ENCODE data around the gene LTB. TPM values are rescaled to one million over a fixed set of nuclear protein-coding genes. Genes with fewer than 3 reads are reported as not detected.

The LTB gene
- total RNA-seq (100 to 1,000 TPM; 450 to 469 TPM), polyA plus RNA-seq (1,000 to 10,000 TPM in 2 of 3 donors, 100 to 1,000 TPM in 1; 707 to 1,760 (median 1,173) TPM), total RNA-seq (73.1 to 232 (median 171) reads per million in 6 experiments)

DNA sequence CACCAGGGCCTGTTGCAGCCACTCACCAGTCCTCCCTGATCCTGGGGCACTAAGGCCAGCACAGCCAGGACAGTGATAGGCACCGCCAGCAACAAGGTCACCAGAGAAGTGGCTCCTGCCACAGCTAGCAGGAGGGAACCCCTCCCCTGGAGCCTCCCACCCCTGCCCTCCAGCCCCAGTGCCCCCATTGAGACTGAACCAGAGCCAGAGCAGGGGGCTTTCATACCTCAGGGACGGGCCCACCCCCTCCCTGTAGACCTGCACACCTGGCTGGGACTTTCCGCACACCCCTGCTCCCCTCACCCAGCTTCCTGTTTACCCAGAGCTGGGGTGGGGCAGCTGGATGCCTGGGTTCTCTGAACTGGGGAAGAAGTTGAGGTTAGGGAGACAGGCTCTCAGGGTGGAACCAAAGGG lies at the start of gene LTB:
LTB (minus strand) TSS at position 195 of the 414 bp plus-strand sequence; CDS start at position 188, 7 bp downstream.
- H3K4me1 Mint-ChIP-seq, result peaks cover 37 to 87% (median 73%) of the 10 kb centered on the region in 4 donors
- POLR2A ChIA-PET, result interaction anchor here (0.7 to 38.0 kb wide), 18 partner anchors 3 to 1390 kb away, joined by 3 to 1584 read pairs (median 8); partner anchors contain the start of genes ATP6V1G2, BAG6, DDX39B and GPANK1
- peak within 1 kb of the TSS; percentile 97 to 100 (median 99) for H3K4me3 Mint-ChIP-seq
- peak within 1 kb of the TSS; percentile 92 to 100 (median 98) for H3K27ac Mint-ChIP-seq
- peaks cover 7 to 12% (median 11%) of the 10 kb centered on the region in 3 donors for H3K36me3 Mint-ChIP-seq
- H3K9me3 Mint-ChIP-seq, result no peaks in the 10 kb centered on the region
- peak; percentile 44 to 84 (median 75) for DNase-seq
- ATAC-seq, result peak; percentile 53 to 72
- no peaks in the 10 kb centered on the region for H3K27me3 Mint-ChIP-seq

DNA sequence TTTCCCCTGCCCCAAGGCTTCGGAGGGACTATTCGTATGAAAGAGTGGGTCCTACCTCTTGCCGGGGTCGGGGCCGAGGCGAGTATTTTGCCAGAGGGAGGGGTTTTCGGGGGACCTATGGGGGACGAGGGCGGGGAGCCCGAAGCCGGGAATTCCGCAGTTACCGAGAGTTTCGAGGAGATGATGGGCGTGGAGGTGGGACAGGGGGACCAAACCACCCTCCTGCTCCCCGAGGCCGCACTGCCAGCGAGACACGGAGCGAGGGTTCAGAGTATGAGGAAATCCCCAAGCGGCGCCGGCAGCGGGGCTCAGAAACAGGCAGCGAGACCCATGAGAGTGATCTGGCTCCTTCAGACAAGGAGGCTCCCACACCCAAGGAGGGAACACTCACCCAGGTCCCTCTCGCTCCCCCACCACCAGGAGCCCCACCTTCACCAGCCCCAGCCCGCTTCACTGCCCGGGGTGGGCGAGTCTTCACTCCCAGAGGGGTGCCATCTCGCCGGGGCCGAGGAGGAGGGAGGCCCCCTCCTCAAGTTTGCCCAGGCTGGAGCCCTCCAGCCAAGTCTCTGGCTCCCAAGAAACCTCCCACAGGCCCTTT lies 49.6 kb upstream of the LTB start:
- Mint-ChIP-seq H3K4me1 (peaks cover 2 to 25% (median 8%) of the 10 kb centered on the region in 4 donors), H3K9me3 (no peaks in the 10 kb centered on the region), H3K27me3 (no peaks in the 10 kb centered on the region), H3K27ac (peak overlapping the region in 2 of 10 donors; percentile 60 to 68), H3K36me3 (peaks cover 7 to 98% (median 27%) of the 10 kb centered on the region in 3 donors), H3K4me3 (no peak overlapping the region)
- ATAC-seq, result no peak
- no peak for DNase-seq
- POLR2A ChIA-PET, result interaction anchor here (1.0 kb wide), 1 partner anchor 10 kb away, joined by 4 read pairs; no protein-coding TSS in a partner anchor

DNA sequence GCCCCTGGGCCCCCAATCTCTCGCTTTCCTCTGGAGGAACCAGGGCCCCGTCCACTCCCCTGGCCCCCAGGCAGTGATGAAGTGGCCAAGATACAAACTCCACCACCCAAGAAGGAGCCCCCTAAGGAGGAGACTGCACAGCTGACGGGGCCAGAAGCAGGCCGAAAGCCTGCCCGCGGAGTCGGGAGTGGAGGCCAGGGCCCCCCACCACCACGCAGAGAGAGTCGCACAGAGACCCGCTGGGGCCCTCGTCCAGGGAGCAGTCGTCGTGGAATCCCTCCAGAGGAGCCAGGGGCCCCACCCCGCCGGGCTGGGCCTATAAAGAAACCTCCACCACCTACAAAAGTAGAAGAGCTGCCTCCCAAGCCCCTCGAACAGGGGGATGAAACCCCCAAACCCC lies 49.0 kb upstream of the LTB start:
- POLR2A ChIA-PET, result interaction anchor here (1.0 kb wide), 1 partner anchor 9 kb away, joined by 4 read pairs; no protein-coding TSS in a partner anchor
- DNase-seq (no peak), ATAC-seq (peak in 1 of 2 donors; percentile 12)
- no peaks in the 10 kb centered on the region for H3K9me3 Mint-ChIP-seq
- H3K27me3 Mint-ChIP-seq, result no peaks in the 10 kb centered on the region
- peaks cover 7 to 98% (median 29%) of the 10 kb centered on the region in 3 donors for H3K36me3 Mint-ChIP-seq
- peaks cover 2 to 25% (median 11%) of the 10 kb centered on the region in 4 donors for H3K4me1 Mint-ChIP-seq
- no peak overlapping the region for H3K4me3 Mint-ChIP-seq
- peak overlapping the region in 1 of 10 donors; percentile 71 for H3K27ac Mint-ChIP-seq

DNA sequence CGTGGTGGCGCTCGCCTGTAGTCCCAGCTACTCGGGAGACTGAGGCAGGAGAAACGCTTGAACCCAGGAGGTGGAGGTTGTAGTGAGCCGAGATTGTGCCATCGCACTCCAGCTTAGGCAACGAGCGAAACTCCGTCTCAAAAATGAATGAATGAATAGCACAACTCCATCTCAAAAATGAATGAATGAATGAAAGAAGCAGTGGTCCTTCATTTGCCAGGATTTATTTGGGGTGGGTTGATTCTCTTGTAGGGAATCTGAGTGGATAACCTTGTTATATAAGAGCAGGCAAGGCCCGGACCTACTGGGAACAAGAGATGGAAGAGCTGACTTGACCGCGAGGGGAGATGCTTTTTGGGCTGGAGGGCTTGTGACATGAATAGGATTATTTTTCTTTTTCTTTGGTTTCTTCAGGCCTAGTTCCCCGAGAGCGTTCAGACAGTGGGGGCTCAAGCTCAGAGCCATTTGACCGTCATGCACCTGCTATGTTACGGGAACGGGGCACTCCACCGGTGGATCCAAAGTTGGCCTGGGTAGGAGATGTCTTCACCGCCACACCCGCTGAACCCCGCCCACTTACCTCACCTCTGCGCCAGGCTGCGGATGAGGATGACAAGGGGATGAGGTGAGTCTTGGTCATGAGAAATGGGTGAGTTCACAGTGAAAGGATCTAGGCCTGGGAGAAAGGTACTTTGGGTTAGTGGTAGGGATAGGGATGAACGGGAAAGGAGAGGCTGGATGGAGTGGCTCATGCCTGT lies 48.1 kb upstream of the LTB start:
- peaks cover 2 to 25% (median 12%) of the 10 kb centered on the region in 4 donors for H3K4me1 Mint-ChIP-seq
- POLR2A ChIA-PET, result interaction anchor here (1.0 kb wide), 1 partner anchor 9 kb away, joined by 4 read pairs; no protein-coding TSS in a partner anchor
- no peak for ATAC-seq

GRCh38 chr6:31629014-31629413 lies 46.8 kb upstream of the LTB start:
- Mint-ChIP-seq H3K4me3 (no peak overlapping the region), H3K27ac (peak overlapping the region in 3 of 10 donors; percentile 29 to 71 (median 48)), H3K27me3 (no peaks in the 10 kb centered on the region), H3K36me3 (peaks cover 7 to 99% (median 31%) of the 10 kb centered on the region in 3 donors), H3K9me3 (no peaks in the 10 kb centered on the region), H3K4me1 (peaks cover 2 to 25% (median 11%) of the 10 kb centered on the region in 4 donors)
- ATAC-seq, result no peak
- DNase-seq, result no peak
- POLR2A ChIA-PET, result interaction anchor here (0.6 to 1.0 kb wide), 3 partner anchors 9 to 1689 kb away, joined by 3 to 4 read pairs (median 4); partner anchors contain the start of gene ZBTB22

More for the DNA sequence above, 48.1 kb upstream of the LTB start:
- peak overlapping the region in 5 of 10 donors; percentile 31 to 73 (median 60) for H3K27ac Mint-ChIP-seq
- no peak overlapping the region for H3K4me3 Mint-ChIP-seq
- no peak for DNase-seq
- no peaks in the 10 kb centered on the region for H3K9me3 Mint-ChIP-seq
- no peaks in the 10 kb centered on the region for H3K27me3 Mint-ChIP-seq
- H3K36me3 Mint-ChIP-seq, result peaks cover 7 to 98% (median 31%) of the 10 kb centered on the region in 3 donors

GRCh38 chr6:31627690-31628287 lies 45.6 kb upstream of the LTB start:
- H3K27ac Mint-ChIP-seq, result peak overlapping the region in 4 of 10 donors; percentile 29 to 81 (median 67)
- ATAC-seq (no peak), DNase-seq (no peak)
- POLR2A ChIA-PET, result interaction anchor here (1.0 to 3.4 kb wide), 3 partner anchors 10 to 24 kb away, joined by 4 to 14 read pairs (median 4); partner anchors contain the start of gene BAG6
- H3K36me3 Mint-ChIP-seq, result peaks cover 7 to 100% (median 30%) of the 10 kb centered on the region in 3 donors
- H3K4me3 Mint-ChIP-seq, result no peak overlapping the region
- peaks cover 3 to 17% (median 13%) of the 10 kb centered on the region in 4 donors for H3K4me1 Mint-ChIP-seq
- no peaks in the 10 kb centered on the region for H3K9me3 Mint-ChIP-seq
- no peaks in the 10 kb centered on the region for H3K27me3 Mint-ChIP-seq

DNA sequence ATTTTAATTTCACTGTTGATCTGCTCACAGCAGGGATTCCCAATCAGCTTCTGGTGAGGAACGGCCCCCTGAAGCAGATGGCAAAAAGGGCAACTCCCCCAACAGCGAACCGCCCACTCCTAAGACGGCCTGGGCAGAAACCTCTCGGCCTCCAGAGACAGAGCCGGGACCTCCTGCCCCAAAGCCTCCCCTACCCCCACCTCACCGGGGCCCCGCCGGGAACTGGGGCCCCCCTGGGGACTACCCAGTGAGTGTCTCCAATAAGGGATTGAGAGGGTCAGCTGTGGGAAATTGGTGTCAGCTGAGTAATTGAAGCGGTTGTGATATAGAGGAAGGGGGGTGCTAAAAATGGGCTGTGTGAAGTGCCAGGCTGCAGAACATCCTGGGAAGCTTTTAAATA lies 44.7 kb upstream of the LTB start:
- H3K36me3 Mint-ChIP-seq, result peaks cover 7 to 100% (median 30%) of the 10 kb centered on the region in 3 donors
- POLR2A ChIA-PET, result interaction anchor here (0.6 to 3.4 kb wide), 2 partner anchors 19 to 25 kb away, joined by 6 to 14 read pairs; partner anchors contain the start of gene BAG6
- H3K4me3 Mint-ChIP-seq, result no peak overlapping the region
- peaks cover 12 to 23% (median 19%) of the 10 kb centered on the region in 4 donors for H3K4me1 Mint-ChIP-seq
- H3K27ac Mint-ChIP-seq, result peak overlapping the region in 2 of 10 donors; percentile 36 to 81
- H3K27me3 Mint-ChIP-seq, result no peaks in the 10 kb centered on the region
- DNase-seq (no peak), ATAC-seq (no peak)
- no peaks in the 10 kb centered on the region for H3K9me3 Mint-ChIP-seq

DNA sequence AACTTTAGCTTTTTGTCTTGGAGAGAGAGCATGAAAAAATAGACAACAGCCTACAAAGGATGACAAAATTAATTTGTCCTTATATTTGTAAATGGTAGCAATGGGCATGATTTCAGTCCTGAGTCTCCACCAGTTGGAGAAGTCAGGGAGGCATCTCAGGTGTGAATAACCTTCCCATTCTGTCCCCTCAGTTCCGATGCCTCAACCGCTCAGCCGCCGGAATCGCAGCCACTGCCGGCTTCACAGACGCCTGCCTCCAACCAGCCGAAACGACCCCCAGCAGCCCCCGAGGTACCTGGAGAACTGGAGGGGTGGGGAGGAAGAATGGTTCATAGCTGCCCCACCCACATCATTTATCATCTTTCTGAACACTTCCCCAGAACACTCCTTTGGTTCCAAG lies 41.8 kb upstream of the LTB start:
- Mint-ChIP-seq H3K36me3 (peaks cover 7 to 71% (median 23%) of the 10 kb centered on the region in 3 donors), H3K27me3 (no peaks in the 10 kb centered on the region), H3K27ac (peak overlapping the region in 3 of 10 donors; percentile 55 to 58 (median 55)), H3K4me1 (peaks cover 24 to 36% (median 31%) of the 10 kb centered on the region in 4 donors), H3K4me3 (no peak overlapping the region), H3K9me3 (no peaks in the 10 kb centered on the region)
- POLR2A ChIA-PET, result interaction anchor here (0.8 to 1.1 kb wide), 2 partner anchors 19 to 28 kb away, joined by 3 to 4 read pairs; no protein-coding TSS in a partner anchor
- DNase-seq (no peak), ATAC-seq (no peak)

- Mint-ChIP-seq H3K27ac (peak overlapping the region; percentile 88 to 97 (median 96)), H3K9me3 (no peaks in the 10 kb centered on the region), H3K4me1 (peaks cover 24 to 38% (median 31%) of the 10 kb centered on the region in 4 donors), H3K36me3 (peaks cover 6 to 57% (median 18%) of the 10 kb centered on the region in 3 donors), H3K4me3 (peak overlapping the region in 5 of 10 donors; percentile 8 to 94 (median 77)), H3K27me3 (no peaks in the 10 kb centered on the region)
- no peak for ATAC-seq
- DNase-seq, result no peak
- POLR2A ChIA-PET, result interaction anchor here (0.9 to 4.4 kb wide), 10 partner anchors 10 to 42 kb away, joined by 3 to 49 read pairs (median 10); partner anchors contain the start of genes BAG6, C6orf47, CSNK2B and GPANK1
Measured at GRCh38 chr6:31622684-31623091, 40.5 kb upstream of the LTB start.

GRCh38 chr6:31621991-31622390 lies 39.8 kb upstream of the LTB start:
- peaks cover 19 to 42% (median 28%) of the 10 kb centered on the region in 4 donors for H3K4me1 Mint-ChIP-seq
- DNase-seq (no peak), ATAC-seq (no peak)
- H3K27ac Mint-ChIP-seq, result peak overlapping the region; percentile 90 to 97 (median 96)
- H3K36me3 Mint-ChIP-seq, result peaks cover 0 to 50% (median 12%) of the 10 kb centered on the region in 3 donors
- H3K27me3 Mint-ChIP-seq, result no peaks in the 10 kb centered on the region
- H3K9me3 Mint-ChIP-seq, result no peaks in the 10 kb centered on the region
- POLR2A ChIA-PET, result interaction anchor here (0.8 to 4.4 kb wide), 10 partner anchors 9 to 241 kb away, joined by 3 to 49 read pairs (median 9); partner anchors contain the start of genes BAG6, C6orf47, CSNK2B and GPANK1
- H3K4me3 Mint-ChIP-seq, result peak overlapping the region; percentile 77 to 95 (median 91)

DNA sequence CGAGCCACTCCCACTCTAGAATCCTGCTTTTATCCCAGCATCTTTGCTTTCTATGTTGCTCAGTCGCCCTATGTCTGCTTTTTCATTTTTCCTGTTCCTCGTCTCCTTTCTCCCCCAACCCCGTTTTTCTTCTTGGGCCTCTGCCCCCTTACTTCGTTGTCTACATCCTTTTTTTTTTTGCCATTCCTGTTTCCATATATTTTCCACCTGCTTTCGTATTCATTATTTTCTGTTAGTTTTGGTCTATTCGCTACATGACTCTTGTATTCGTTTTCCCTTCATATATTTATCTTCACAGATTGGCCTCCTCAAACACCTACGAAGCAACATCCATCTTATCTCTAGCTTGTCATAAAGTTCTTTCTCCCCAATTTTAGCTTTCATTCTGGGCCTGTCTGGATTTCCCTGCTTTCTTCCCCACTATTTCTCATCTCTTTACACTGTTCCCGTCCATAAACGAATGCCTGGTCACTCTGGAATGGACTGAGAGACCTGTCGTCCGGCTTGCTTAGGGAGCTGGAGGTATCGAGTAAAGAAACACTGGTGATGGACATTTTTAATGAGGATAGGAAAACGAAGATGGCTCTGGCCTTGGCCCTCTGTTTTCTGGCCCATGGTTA lies 39.2 kb upstream of the LTB start:
- peak overlapping the region; percentile 77 to 95 (median 91) for H3K4me3 Mint-ChIP-seq
- POLR2A ChIA-PET, result interaction anchor here (0.8 to 4.4 kb wide), 13 partner anchors 10 to 241 kb away, joined by 3 to 49 read pairs (median 5); partner anchors contain the start of genes BAG6, C6orf47, CSNK2B and GPANK1
- H3K27me3 Mint-ChIP-seq, result no peaks in the 10 kb centered on the region
- peak overlapping the region; percentile 90 to 97 (median 96) for H3K27ac Mint-ChIP-seq
- peaks cover 0 to 44% (median 10%) of the 10 kb centered on the region in 3 donors for H3K36me3 Mint-ChIP-seq
- no peak for ATAC-seq
- peaks cover 22 to 46% (median 32%) of the 10 kb centered on the region in 4 donors for H3K4me1 Mint-ChIP-seq
- no peaks in the 10 kb centered on the region for H3K9me3 Mint-ChIP-seq
- peak in 1 of 10 donors; percentile 22 for DNase-seq
